Ovary (tissue), 3 donors: Measurements from ENCODE around the gene CAB39.

Experiments used
- CTCF ChIP-seq, 3 donors: fragments of 450-650 bp in 2 of 3; fragments of 200-600 bp in 1 of 3; IDR thresholded peaks; one replicate each; pipeline versions ENCODE4 v1.5.1 to v1.8.0; 2016 to 2022; ENCODE audit warnings: antibody characterized with exemption in 3 of 3, mild to moderate bottlenecking in 1 of 3
- EP300 ChIP-seq: sonication (generic); formaldehyde crosslinking; IDR thresholded peaks from one replicate; pipeline ENCODE4 v1.6.1; 2017; ENCODE audit warnings: antibody characterized with exemption
- POLR2A ChIP-seq: fragments of 450-650 bp; IDR thresholded peaks from one replicate; pipeline ENCODE4 v1.6.1; 2017; ENCODE audit warnings: antibody characterized with exemption, mild to moderate bottlenecking, moderate library complexity
- donor health status: DM: no; HTN: no; CAD: no.

- TF ChIP-seq CTCF (IDR thresholded peaks at IDR 0.05) = no peak
- no peak for TF ChIP-seq POLR2A
- no peak for TF ChIP-seq EP300
Measured at GRCh38 chr2:230738391-230738811, 25.8 kb downstream of the CAB39 start.
